T-helper 1 cell treated with Interleukin-12 subunit alpha and Interleukin-12 subunit beta and Interleukin-4 antibody, amounts not matched to agents 30 ng/mL and 1 ng/mL, for 36 hours (primary cell): ENCODE results near the gene FHL1. TPM values are rescaled to one million over a fixed set of nuclear protein-coding genes. Genes with fewer than 3 reads are reported as not detected.
"Not testable (repeated sequence)": the region's sequence is repeated elsewhere in the genome, so short reads cannot be mapped to it uniquely, and the experiment has no call there.

Experiments used
- intact Hi-C: fragments of 100-400 bp; cut with micrococcal nuclease; formaldehyde crosslinking; loops from one replicate; pipeline ENCODE4 v1.15.1; 2024
- total RNA-seq: library from RNA; stranded (reverse); gene quantifications from 2 replicates; pipeline ENCODE4 v1.2.3, GENCODE V29; 2022

FHL1 gene
- total RNA-seq: 11.7 and 15.2 TPM in 2 replicates

GRCh38 chrX:136147315-136147901 lies at the start of gene FHL1:
TSS of gene FHL1 (plus strand) at chrX:136147533.
- intact Hi-C loops: loop anchor here (1.0 to 5.0 kb wide), 6 partner anchors 15 to 350 kb away; partner anchors contain the start of gene HTATSF1

- intact Hi-C loops: no loop called here
These were observed 49.2 kb upstream of the FHL1 start for GRCh38 chrX:136097871-136098805.

GRCh38 chrX:136104936-136105335 lies 42.4 kb upstream of the FHL1 start:
- intact Hi-C loops: no loop called here

GRCh38 chrX:136106920-136107528 lies 40.3 kb upstream of the FHL1 start:
- intact Hi-C loops: no loop called here

GRCh38 chrX:136108905-136109304 lies 38.4 kb upstream of the FHL1 start:
- intact Hi-C loops: not testable (repeated sequence)

GRCh38 chrX:136112286-136112685 lies 35.0 kb upstream of the FHL1 start:
- intact Hi-C loops: no loop called here

- intact Hi-C loops: no loop called here
These were observed 34.6 kb upstream of the FHL1 start for GRCh38 chrX:136112778-136113177.

- intact Hi-C loops: no loop called here
These were observed 32.0 kb upstream of the FHL1 start for GRCh38 chrX:136115126-136115903.

- intact Hi-C loops: no loop called here
These were observed 31.4 kb upstream of the FHL1 start for GRCh38 chrX:136115904-136116297.

GRCh38 chrX:136121788-136122187 lies 25.5 kb upstream of the FHL1 start:
- intact Hi-C loops: no loop called here

- intact Hi-C loops: no loop called here
These were observed 25.1 kb upstream of the FHL1 start for GRCh38 chrX:136122207-136122606.

GRCh38 chrX:136125106-136125505 lies 22.2 kb upstream of the FHL1 start:
- intact Hi-C loops: no loop called here

- intact Hi-C loops: no loop called here
These were observed 21.0 kb upstream of the FHL1 start for GRCh38 chrX:136126371-136126770.

- intact Hi-C loops: no loop called here
These were observed 20.4 kb upstream of the FHL1 start for GRCh38 chrX:136126872-136127406.

GRCh38 chrX:136128743-136129142 lies 18.6 kb upstream of the FHL1 start:
- intact Hi-C loops: no loop called here

- intact Hi-C loops: no loop called here
These were observed 16.2 kb upstream of the FHL1 start for GRCh38 chrX:136130931-136131833.

GRCh38 chrX:136138939-136139338 lies 8.4 kb upstream of the FHL1 start:
- intact Hi-C loops: no loop called here

- intact Hi-C loops: no loop called here
These were observed 5.8 kb upstream of the FHL1 start for GRCh38 chrX:136141569-136141968.

- intact Hi-C loops: no loop called here
These were observed 4.7 kb upstream of the FHL1 start for GRCh38 chrX:136142592-136142991.

GRCh38 chrX:136143711-136144110 lies 3.6 kb upstream of the FHL1 start:
- intact Hi-C loops: no loop called here
